HEK293T (cell line): ENCODE data around the gene CELF1.

Experiments
- ARNT ChIP-seq: fragments of 450-650 bp; IDR thresholded peaks from 2 replicates; pipeline ENCODE4 v1.6.1; 2017; ENCODE audit warnings: mild to moderate bottlenecking
- BHLHE40 ChIP-seq: fragments of 450-650 bp; IDR thresholded peaks from 2 replicates; pipeline ENCODE4 v1.6.1; 2016; ENCODE audit warnings: mild to moderate bottlenecking, moderate library complexity, borderline replicate concordance
- HDGF ChIP-seq: fragments of 450-650 bp; IDR thresholded peaks from 2 replicates; pipeline ENCODE4 v1.6.1; 2017; ENCODE audit warnings: antibody characterized with exemption, borderline replicate concordance
- NFRKB ChIP-seq: fragments of 450-650 bp; IDR thresholded peaks from 2 replicates; pipeline ENCODE4 v1.6.1; 2016; ENCODE audit warnings: mild to moderate bottlenecking, moderate library complexity
- SUZ12 ChIP-seq: fragments of 450-650 bp; IDR thresholded peaks from 2 replicates; pipeline ENCODE4 v1.6.1; 2016; ENCODE audit warnings: mild to moderate bottlenecking

GRCh38 chr11:47583844-47584243 lies 30.9 kb upstream of the CELF1 start:
- TF ChIP-seq SUZ12 (no peak), BHLHE40 (no peak), HDGF (no peak), NFRKB (no peak), ARNT (no peak)
